ENCODE results near the gene PAXX. TPM values are rescaled to one million over a fixed set of nuclear protein-coding genes. Genes with fewer than 3 reads are reported as not detected.
A peak's percentile ranks its signal among the peaks of the same experiment; 100 is the strongest.

Gene PAXX
- total RNA-seq, 2 experiments from 2014 or later = 67.0 to 67.8 TPM

DNA sequence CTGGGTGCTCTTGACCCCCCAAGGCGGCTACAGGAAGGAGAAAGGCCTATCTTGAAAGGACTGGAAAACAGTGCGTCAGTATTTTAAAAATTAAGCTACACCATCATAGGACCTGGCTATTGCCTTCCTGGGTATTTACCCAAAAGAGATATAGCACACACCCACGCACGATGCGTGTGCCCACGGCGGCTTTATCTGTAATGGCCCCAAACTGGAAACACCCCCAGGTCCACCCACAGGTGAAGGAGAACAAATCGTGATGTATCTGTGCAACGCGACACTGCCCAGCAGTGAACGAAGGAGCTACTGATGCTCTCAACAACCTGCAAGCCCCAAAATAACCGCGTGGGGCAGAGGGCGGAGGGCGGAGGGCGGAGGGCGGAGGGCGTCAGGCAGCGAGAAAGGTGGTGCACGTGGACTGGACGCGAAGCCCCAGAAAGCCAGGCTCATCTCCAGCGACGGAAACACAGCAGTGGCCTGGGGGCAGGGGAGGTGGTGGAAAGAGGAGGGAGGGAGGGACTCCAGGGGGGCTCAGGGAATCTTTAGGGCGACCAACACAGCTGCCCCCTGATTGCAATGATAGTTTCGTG is 27.3 kb upstream of the PAXX start:
- ChIA-PET POLR2A (interaction anchor here (1.3 kb wide), 1 partner anchor 27 kb away, joined by 3 read pairs; the partner anchor contains the start of gene PAXX), CTCF (no interaction called here)
- no peak overlapping the region for H3K27ac ChIP-seq (ENCODE audit: low read depth in 1 of 2, low read length in 2 of 2)

GRCh38 chr9:136965771-136966484 is 26.3 kb upstream of the PAXX start:
- intact Hi-C loops (cut with DNase I, micrococcal nuclease) = no loop called here
- peaks cover 62% of the 10 kb centered on the region for H3K4me1 ChIP-seq (ENCODE audit: insufficient read depth, low read length)
- peak in 4 of 14 experiments; percentile 34 to 84 (median 72) for DNase-seq
- TF ChIP-seq, protein P1, sequence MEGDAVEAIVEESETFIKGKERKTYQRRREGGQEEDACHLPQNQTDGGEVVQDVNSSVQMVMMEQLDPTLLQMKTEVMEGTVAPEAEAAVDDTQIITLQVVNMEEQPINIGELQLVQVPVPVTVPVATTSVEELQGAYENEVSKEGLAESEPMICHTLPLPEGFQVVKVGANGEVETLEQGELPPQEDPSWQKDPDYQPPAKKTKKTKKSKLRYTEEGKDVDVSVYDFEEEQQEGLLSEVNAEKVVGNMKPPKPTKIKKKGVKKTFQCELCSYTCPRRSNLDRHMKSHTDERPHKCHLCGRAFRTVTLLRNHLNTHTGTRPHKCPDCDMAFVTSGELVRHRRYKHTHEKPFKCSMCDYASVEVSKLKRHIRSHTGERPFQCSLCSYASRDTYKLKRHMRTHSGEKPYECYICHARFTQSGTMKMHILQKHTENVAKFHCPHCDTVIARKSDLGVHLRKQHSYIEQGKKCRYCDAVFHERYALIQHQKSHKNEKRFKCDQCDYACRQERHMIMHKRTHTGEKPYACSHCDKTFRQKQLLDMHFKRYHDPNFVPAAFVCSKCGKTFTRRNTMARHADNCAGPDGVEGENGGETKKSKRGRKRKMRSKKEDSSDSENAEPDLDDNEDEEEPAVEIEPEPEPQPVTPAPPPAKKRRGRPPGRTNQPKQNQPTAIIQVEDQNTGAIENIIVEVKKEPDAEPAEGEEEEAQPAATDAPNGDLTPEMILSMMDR (IDR thresholded peaks at IDR 0.05) = no peak
- no peaks in the 10 kb centered on the region for H3K9me3 Mint-ChIP-seq
- H3K27ac Mint-ChIP-seq = peak overlapping the region; percentile 52
- H3K36me3 ChIP-seq (ENCODE audit: insufficient read depth, low read length) = no peaks in the 10 kb centered on the region
- ChIA-PET CTCF (interaction anchor here (1.3 kb wide), 1 partner anchor 123 kb away, joined by 4 read pairs; the partner anchor contains the start of gene AJM1), POLR2A (interaction anchor here (1.3 kb wide), 1 partner anchor 26 kb away, joined by 3 read pairs; the partner anchor contains the start of gene PAXX)
- H3K27ac ChIP-seq (ENCODE audit: low read depth in 1 of 2, low read length in 2 of 2) = peak overlapping the region in 1 of 2 donors; percentile 45
- H3K4me3 ChIP-seq (ENCODE audit: low read length) = peak overlapping the region; percentile 25
- H3K4me1 Mint-ChIP-seq (ENCODE audit: low read depth) = peaks cover 21% of the 10 kb centered on the region
- no peaks in the 10 kb centered on the region for H3K27me3 ChIP-seq (ENCODE audit: control insufficient read depth in 1 of 2, insufficient read depth in 2 of 2, low read length in 2 of 2)
- H3K27me3 Mint-ChIP-seq = no peaks in the 10 kb centered on the region
- peak overlapping the region; percentile 57 for H3K4me3 Mint-ChIP-seq
- no peaks in the 10 kb centered on the region for H3K9me3 ChIP-seq (ENCODE audit: control insufficient read depth in 1 of 2, insufficient read depth in 1 of 2, low read length in 2 of 2)
- no peaks in the 10 kb centered on the region for H3K36me3 Mint-ChIP-seq (ENCODE audit: low read depth)
- ATAC-seq (ENCODE audit: poor library complexity) = peak; percentile 59

More for the DNA sequence above, 27.3 kb upstream of the PAXX start:
- no peaks in the 10 kb centered on the region for H3K27me3 ChIP-seq (ENCODE audit: control insufficient read depth in 1 of 2, insufficient read depth in 2 of 2, low read length in 2 of 2)
- peaks cover 67% of the 10 kb centered on the region for H3K4me1 ChIP-seq (ENCODE audit: insufficient read depth, low read length)
- no peaks in the 10 kb centered on the region for H3K27me3 Mint-ChIP-seq
- H3K4me3 Mint-ChIP-seq = no peak overlapping the region
- intact Hi-C loops (cut with DNase I, micrococcal nuclease) = no loop called here
- no peak overlapping the region for H3K4me3 ChIP-seq (ENCODE audit: low read length)
- ATAC-seq (ENCODE audit: poor library complexity) (no peak), DNase-seq (no peak)
- TF ChIP-seq, protein P1 (IDR thresholded peaks at IDR 0.05) = no peak
- no peaks in the 10 kb centered on the region for H3K36me3 Mint-ChIP-seq (ENCODE audit: low read depth)
- H3K27ac Mint-ChIP-seq = no peak overlapping the region
- H3K36me3 ChIP-seq (ENCODE audit: insufficient read depth, low read length) = no peaks in the 10 kb centered on the region
- H3K9me3 Mint-ChIP-seq = no peaks in the 10 kb centered on the region
- H3K9me3 ChIP-seq (ENCODE audit: control insufficient read depth in 1 of 2, insufficient read depth in 1 of 2, low read length in 2 of 2) = no peaks in the 10 kb centered on the region
- peaks cover 28% of the 10 kb centered on the region for H3K4me1 Mint-ChIP-seq (ENCODE audit: low read depth)

GRCh38 chr9:136968333-136969127 is 23.7 kb upstream of the PAXX start:
- H3K4me3 ChIP-seq (ENCODE audit: low read length) = no peak overlapping the region
- Mint-ChIP-seq H3K4me1 (ENCODE audit: low read depth) (peaks cover 15% of the 10 kb centered on the region), H3K9me3 (no peaks in the 10 kb centered on the region), H3K36me3 (ENCODE audit: low read depth) (no peaks in the 10 kb centered on the region), H3K4me3 (no peak overlapping the region), H3K27ac (no peak overlapping the region), H3K27me3 (no peaks in the 10 kb centered on the region)
- CTCF ChIA-PET = no interaction called here
- no peaks in the 10 kb centered on the region for H3K9me3 ChIP-seq (ENCODE audit: control insufficient read depth in 1 of 2, insufficient read depth in 1 of 2, low read length in 2 of 2)
- intact Hi-C loops (cut with DNase I, micrococcal nuclease) = no loop called here
- TF ChIP-seq, protein P1 (IDR thresholded peaks at IDR 0.05) = no peak
- DNase-seq = no peak
- no peaks in the 10 kb centered on the region for H3K36me3 ChIP-seq (ENCODE audit: insufficient read depth, low read length)
- POLR2A ChIA-PET = no interaction called here
- H3K27ac ChIP-seq (ENCODE audit: low read depth in 1 of 2, low read length in 2 of 2) = no peak overlapping the region
- peaks cover 42% of the 10 kb centered on the region for H3K4me1 ChIP-seq (ENCODE audit: insufficient read depth, low read length)
- no peak for ATAC-seq (ENCODE audit: poor library complexity)
- H3K27me3 ChIP-seq (ENCODE audit: control insufficient read depth in 1 of 2, insufficient read depth in 2 of 2, low read length in 2 of 2) = no peaks in the 10 kb centered on the region
